NCI-H187 treated with DMSO at 0.1 percent for 48 hours (cell line): ENCODE data around the gene MAP3K10.
A peak's percentile ranks its signal among the peaks of the same experiment; 100 is the strongest.
"Not testable (repeated sequence)": the region's sequence is repeated elsewhere in the genome, so short reads cannot be mapped to it uniquely, and the experiment has no call there.

Source experiments
- DNase-seq: peaks from one replicate; lab custom pipeline; 2025; lab: John Stamatoyannopoulos, UW

Gene MAP3K10

DNA sequence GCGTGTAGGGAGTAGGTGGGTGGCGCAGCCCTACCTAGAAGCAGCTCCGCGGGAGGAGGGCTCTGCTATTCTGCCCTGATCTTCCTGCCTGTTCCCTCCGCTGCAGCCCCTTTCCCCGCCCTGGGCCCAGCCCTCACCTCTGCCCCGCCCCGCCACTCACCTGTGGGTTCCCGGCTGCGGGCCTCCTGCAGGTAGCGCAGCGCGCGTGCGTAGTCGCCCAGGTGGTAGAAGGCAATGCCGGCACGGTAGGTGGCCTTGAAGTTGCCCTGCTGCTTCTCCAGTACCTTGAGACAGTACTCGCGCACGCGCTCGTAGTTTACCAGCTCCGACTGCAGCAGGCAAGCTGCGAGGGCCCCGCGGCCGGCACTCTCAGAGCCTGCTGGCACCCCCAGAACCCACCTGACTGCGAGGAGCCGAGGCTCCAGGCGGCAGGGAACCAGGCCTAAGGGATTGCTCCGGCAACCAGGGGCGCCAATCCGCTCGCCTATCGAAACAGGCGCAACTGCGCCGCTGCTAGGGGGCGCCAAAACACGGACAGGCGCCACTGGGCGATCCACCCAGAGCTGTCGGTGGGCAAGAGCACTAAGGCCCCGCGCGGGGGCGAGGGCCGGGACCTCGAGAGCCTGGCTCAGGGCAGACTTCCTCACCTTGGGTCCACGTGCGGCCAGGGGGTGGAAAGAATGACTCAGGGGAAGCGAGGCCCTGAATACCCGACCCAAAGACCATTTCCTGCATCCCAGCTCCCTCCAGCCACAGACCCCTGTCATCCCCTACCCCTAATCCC is 26.0 kb downstream of the MAP3K10 start:
- DNase-seq, result peak; percentile 45

DNA sequence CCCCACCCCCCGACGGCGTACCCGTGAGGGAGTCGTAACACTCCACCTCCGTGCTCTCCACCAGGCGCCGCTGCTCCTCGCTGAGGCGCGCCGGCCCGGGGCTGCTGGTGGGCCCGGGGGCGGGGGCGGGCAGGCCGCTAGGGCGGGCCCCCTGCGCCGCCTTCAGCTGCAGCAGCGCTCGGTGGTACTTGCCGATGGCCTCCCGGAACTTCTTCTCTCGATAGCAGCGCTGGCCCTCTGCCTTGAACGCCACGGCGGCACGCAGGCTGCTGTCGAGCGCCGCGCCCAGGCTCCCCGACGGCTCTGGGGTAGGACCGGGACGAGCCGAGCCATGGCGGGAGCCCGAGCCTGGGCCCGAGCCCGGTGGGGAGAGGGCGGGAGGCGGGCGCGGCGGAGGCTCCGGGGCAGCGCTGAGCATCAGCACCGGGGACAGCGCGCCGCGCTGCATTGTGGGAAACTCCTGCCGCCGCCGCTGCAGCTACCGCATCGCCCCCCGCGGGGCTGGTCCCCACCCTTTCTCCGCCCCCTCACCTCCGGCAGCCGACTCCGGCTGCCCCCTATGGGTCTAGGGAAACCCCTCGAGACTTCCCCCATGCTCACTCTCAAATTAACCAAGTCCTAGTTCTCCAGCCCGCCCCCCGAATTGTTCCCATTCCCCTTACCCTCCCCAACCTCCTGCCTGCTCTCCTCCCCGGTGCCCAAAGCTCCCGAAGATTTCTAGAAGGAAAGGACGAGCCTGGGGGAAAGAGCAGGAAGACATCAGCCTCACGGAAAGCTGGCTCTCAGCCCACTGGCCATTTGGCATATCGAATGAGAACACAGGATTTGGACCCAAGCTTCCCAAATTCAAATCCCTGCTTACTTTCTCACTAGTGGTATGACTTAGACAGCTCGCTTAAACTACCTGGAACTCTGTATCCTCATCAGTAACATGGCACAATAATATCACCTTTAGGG is 27.0 kb downstream of the MAP3K10 start, which contains the start of gene TTC9B:
TSS of gene TTC9B (minus strand) at position 451 of the 957 bp plus-strand sequence. CDS start at position 448, 3 bp downstream.
- no peak for DNase-seq

GRCh38 chr19:40219029-40219428 is 27.8 kb downstream of the MAP3K10 start:
- DNase-seq, result not testable (repeated sequence)

GRCh38 chr19:40219721-40220276 is 28.6 kb downstream of the MAP3K10 start:
- no peak for DNase-seq

DNA sequence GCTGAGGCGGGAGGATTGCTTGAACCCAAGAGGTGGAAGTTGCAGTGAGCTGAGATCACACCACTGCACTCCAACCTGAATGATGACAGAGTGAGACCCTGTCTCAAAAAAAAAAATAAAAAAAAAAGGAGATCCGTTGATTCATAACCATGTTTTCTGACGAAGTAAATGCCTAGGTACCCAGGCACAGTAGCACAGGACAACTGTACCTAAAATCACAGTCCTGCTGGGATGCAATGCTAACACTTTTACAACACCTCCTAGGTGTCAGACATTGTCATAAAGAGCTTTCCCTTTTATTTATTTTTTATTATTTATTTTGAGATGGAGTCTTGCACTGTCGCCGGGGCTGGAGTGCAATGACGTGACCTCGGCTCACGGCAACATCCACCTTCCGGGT is 29.4 kb downstream of the MAP3K10 start:
- no peak for DNase-seq

GRCh38 chr19:40221858-40222619 is 30.8 kb downstream of the MAP3K10 start:
- DNase-seq, result peak; percentile 53

GRCh38 chr19:40223135-40223822 is 32.1 kb downstream of the MAP3K10 start:
- peak; percentile 20 for DNase-seq

GRCh38 chr19:40224342-40225150 is 33.3 kb downstream of the MAP3K10 start:
- no peak for DNase-seq

- DNase-seq, result no peak
Measured at GRCh38 chr19:40225440-40226305, 34.4 kb downstream of the MAP3K10 start.

- DNase-seq, result no peak
Measured at GRCh38 chr19:40228346-40228745, 37.1 kb downstream of the MAP3K10 start.

DNA sequence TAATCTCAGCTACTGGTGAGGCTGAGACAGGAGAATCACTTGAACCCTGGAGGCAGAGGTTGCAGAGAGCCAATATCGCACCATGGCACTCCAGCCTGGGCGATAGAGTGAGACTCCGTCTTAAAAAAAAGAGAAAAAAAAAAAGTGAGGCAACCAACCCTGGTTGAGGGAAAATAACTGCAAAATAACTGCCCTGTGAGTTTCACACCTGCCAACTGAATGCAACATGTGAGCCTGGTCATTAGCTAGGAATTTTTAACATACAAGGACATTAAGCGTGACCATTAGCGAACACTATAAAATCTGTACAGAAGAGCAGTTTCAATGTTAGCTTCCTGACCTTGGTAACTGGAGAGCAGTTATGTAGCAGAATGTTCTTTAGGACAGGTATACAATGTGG is 37.6 kb downstream of the MAP3K10 start:
- no peak for DNase-seq

DNA sequence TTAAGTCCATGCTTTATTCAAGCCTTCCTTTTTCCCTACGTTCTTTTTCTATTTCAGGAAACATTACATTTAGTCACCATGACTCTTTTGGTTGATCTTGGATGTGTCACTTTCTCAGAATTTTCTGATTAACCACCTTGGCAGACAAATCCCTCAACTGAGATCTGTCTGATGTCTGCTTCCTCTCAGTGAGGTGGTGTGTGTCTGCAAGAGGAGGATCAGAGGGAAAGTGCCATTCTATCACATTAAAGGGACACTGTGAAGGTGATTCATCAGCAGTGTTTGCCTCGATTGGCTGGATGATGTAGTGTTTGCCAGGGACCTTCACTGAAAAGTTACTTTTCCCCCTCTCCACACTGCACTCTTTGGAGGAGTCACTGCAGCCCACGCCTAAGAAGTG is 38.3 kb downstream of the MAP3K10 start:
- no peak for DNase-seq

GRCh38 chr19:40229926-40230417 is 38.7 kb downstream of the MAP3K10 start:
- no peak for DNase-seq

- no peak for DNase-seq
Measured at GRCh38 chr19:40231057-40231456, 39.8 kb downstream of the MAP3K10 start.

DNA sequence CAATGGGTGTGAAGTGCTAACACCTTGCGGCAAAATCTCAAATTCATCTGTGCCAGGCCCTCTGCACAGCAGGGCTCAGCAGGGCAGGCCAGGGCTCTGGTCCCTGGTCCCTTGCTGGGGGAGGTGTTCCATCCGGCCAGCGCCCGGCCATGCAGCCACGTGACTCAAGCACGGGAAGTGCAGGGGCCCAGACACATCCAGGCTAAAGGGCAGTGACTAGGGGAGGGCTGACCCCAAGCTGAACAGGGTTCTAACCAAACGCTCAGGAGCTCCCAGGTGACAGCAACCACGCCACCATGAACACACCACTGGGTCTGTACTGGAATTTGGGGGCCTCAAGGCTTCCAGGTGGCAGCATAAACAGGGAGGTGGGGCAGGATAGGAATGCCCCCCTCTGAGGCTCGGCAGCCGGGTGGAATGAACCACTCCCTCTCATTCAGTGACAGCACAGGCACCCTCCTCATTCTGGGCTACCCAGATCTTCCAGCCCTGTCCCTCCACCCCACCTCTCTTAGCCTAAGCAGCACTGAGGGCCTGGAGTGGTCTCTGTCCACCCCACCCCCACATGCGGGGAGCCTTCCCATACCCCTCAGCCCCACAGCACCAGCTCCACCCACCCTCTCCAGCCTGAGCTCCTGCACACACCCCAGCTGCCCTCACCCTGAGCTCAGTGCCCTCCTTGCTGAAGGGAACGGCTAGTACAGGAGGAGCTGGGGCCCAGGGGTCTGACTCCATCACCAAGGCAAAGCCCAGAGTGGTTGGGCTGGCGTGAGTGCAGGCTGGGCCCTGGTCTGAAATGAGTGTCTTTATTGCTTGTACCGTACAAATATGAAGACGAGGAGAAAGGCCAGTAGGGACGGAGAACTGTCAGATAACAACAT is 40.6 kb downstream of the MAP3K10 start:
- no peak for DNase-seq

- DNase-seq, result no peak
Measured at GRCh38 chr19:40232479-40232878, 41.3 kb downstream of the MAP3K10 start.

DNA sequence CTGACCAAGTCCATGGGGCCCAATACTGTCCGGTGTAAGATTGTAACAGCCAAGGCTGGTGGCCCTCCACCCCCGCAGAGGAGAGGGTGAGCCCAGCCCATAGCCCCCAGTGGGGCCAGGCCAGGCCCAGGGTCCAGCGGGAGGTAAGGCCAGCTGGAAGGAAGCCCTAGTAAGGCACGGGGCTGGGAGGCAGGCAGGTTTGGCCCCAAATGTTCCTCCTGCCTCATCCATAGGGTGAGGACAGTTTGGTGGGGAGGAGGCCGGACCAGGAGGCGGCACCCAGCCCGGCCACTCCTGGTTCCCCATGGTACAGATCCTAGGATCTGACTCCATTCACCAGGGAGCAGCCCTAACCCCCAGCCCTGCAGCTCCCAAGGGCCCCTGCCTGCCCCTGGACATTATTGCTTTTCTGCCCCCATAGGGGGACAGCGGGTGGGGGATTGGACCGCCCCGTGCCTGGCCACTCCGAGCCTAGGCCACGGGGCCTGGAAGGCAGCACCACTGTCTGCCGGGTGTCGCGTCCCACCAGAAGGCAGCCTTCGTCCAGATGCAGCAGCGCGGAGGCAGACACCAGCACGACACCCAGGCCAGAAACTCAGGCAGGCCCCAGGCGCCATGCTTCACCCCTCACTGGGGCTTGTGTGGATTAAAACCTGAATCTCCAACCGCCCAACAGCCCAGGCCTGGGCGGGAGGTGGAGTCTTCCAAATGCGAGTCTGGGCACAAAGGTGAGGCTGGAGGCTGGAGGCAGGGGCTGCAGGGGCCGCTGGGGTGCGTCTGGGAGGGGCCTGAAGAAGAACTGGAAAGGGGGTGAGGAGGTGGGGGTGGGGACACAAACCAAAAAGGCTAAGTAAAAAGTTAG is 42.0 kb downstream of the MAP3K10 start:
- DNase-seq, result no peak
